WTC11 (cell line): ENCODE measurements around the gene KMT2A. TPM values are rescaled to one million over a fixed set of nuclear protein-coding genes. Genes with fewer than 3 reads are reported as not detected.

ENCODE experiments used
- ATAC-seq: fragments of 200-7000 bp; cut with Tn5 transposase; 2 replicates; pipeline ENCODE4 v1.10.0; 2021; ENCODE audit warnings: mild to moderate bottlenecking, moderate library complexity
- CTCF ChIA-PET: fragments of 300-600 bp; sonication (Branson Sonifier 250); formaldehyde crosslinking; loops from one replicate; lab custom pipeline; 2021; ENCODE audit warnings: antibody characterized with exemption; lab: Charles Lee
- POLR2A ChIA-PET: fragments of 350-600 bp; sonication (Branson Sonifier 250); formaldehyde crosslinking; loops from one replicate; lab custom pipeline; 2021; ENCODE audit warnings: antibody characterized with exemption; lab: Charles Lee
- DNase-seq: peaks from one replicate; pipeline ENCODE4 v3.0.0; 2021; ENCODE audit warnings: low spot score
- H3K27ac Mint-ChIP-seq: 2 replicates; pipeline ENCODE4 v1.8.0; 2021; ENCODE audit warnings: mixed read lengths
- H3K27me3 Mint-ChIP-seq: 2 replicates; pipeline ENCODE4 v1.8.0; 2021; ENCODE audit warnings: low read depth, mild to moderate bottlenecking, moderate library complexity, mixed read lengths
- H3K36me3 Mint-ChIP-seq: 2 replicates; pipeline ENCODE4 v1.8.0; 2021; ENCODE audit warnings: mixed read lengths
- H3K4me1 Mint-ChIP-seq: 2 replicates; pipeline ENCODE4 v1.8.0; 2022; ENCODE audit warnings: mixed read lengths
- H3K4me3 Mint-ChIP-seq: 2 replicates; pipeline ENCODE4 v1.8.0; 2021; ENCODE audit warnings: mild to moderate bottlenecking, moderate library complexity, mixed read lengths
- H3K9me3 Mint-ChIP-seq: 2 replicates; pipeline ENCODE4 v1.8.0; 2021; ENCODE audit warnings: mixed read lengths
- CREB1 ChIP-seq: sonication (generic); formaldehyde crosslinking; IDR thresholded peaks from 2 replicates; pipeline ENCODE4 v1.8.0; 2023; ENCODE audit warnings: mild to moderate bottlenecking, missing genetic modification reagents
- CREM ChIP-seq: sonication (generic); formaldehyde crosslinking; IDR thresholded peaks from 2 replicates; pipeline ENCODE4 v1.8.1; 2022; ENCODE audit warnings: mild to moderate bottlenecking, missing genetic modification reagents, moderate library complexity
- ESRRA ChIP-seq: sonication (generic); formaldehyde crosslinking; IDR thresholded peaks from 2 replicates; pipeline ENCODE4 v1.8.1; 2022; ENCODE audit warnings: mild to moderate bottlenecking, missing genetic modification reagents, borderline replicate concordance
- GRHL2 ChIP-seq: fragments of 250-450 bp; sonication (Bioruptor Pico); IDR thresholded peaks from 2 replicates; pipeline ENCODE4 v1.8.0; 2022; ENCODE audit warnings: mild to moderate bottlenecking, moderate library complexity; ENCODE audit not compliant: insufficient replicate concordance, severe bottlenecking
- KAT7 ChIP-seq: sonication (generic); formaldehyde crosslinking; IDR thresholded peaks from 2 replicates; pipeline ENCODE4 v1.8.1; 2023; ENCODE audit warnings: missing genetic modification reagents, mild to moderate bottlenecking, borderline replicate concordance
- NFATC4 ChIP-seq: fragments of 250-450 bp; sonication (Bioruptor Pico); IDR thresholded peaks from 2 replicates; pipeline ENCODE4 v1.9.0; 2021; ENCODE audit warnings: mild to moderate bottlenecking
- OVOL2 ChIP-seq: fragments of 250-450 bp; sonication (Bioruptor Pico); IDR thresholded peaks from 2 replicates; pipeline ENCODE4 v1.9.0; 2021; ENCODE audit warnings: mild to moderate bottlenecking, borderline replicate concordance
- ZNF232 ChIP-seq: sonication (generic); formaldehyde crosslinking; IDR thresholded peaks from 2 replicates; pipeline ENCODE4 v1.8.0; 2022; ENCODE audit warnings: mild to moderate bottlenecking, missing genetic modification reagents
- ZNF425 ChIP-seq: fragments of 250-450 bp; sonication (Bioruptor Pico); conservative IDR thresholded peaks from 2 replicates; pipeline ENCODE4 v1.9.0; 2021; ENCODE audit warnings: mild to moderate bottlenecking
- ZNF512 ChIP-seq: sonication (generic); formaldehyde crosslinking; IDR thresholded peaks from 2 replicates; pipeline ENCODE4 v1.8.1; 2022; ENCODE audit warnings: missing genetic modification reagents, borderline replicate concordance
- total RNA-seq: library from RNA; stranded (reverse); gene quantifications from 3 replicates; pipeline ENCODE4 v1.2.3, GENCODE V29; 2021
- TF ChIP-seq, protein P1 (sequence below): sonication (generic); formaldehyde crosslinking; IDR thresholded peaks from 2 replicates; pipeline ENCODE4 v1.8.1; 2023; ENCODE audit warnings: mild to moderate bottlenecking, missing genetic modification reagents
- TF ChIP-seq, protein P2 (sequence below): fragments of 250-450 bp; sonication (Bioruptor Pico); IDR thresholded peaks from 2 replicates; pipeline ENCODE4 v1.9.0; 2021; ENCODE audit warnings: mild to moderate bottlenecking
- TF ChIP-seq, protein P3 (sequence below): sonication (generic); formaldehyde crosslinking; IDR thresholded peaks from 2 replicates; pipeline ENCODE4 v1.8.1; 2022; ENCODE audit warnings: mild to moderate bottlenecking, missing genetic modification reagents, moderate library complexity, borderline replicate concordance
- TF ChIP-seq, protein P4 (sequence below): fragments of 250-450 bp; sonication (Bioruptor Pico); IDR thresholded peaks from 2 replicates; pipeline ENCODE4 v1.8.0; 2021; ENCODE audit warnings: mild to moderate bottlenecking
- TF ChIP-seq, protein P5 (sequence below): sonication (generic); formaldehyde crosslinking; IDR thresholded peaks from 2 replicates; pipeline ENCODE4 v1.8.0; 2022; ENCODE audit warnings: mild to moderate bottlenecking, missing genetic modification reagents

Gene KMT2A
- total RNA-seq, 1 experiment from 2014 or later: 59.1 TPM

GRCh38 chr11:118528511-118528910 is 92.2 kb downstream of the KMT2A start:
- Mint-ChIP-seq H3K27ac (no peak overlapping the region), H3K4me3 (no peak overlapping the region), H3K4me1 (peaks cover 28% of the 10 kb centered on the region), H3K36me3 (peaks cover 11% of the 10 kb centered on the region), H3K27me3 (peaks cover 3% of the 10 kb centered on the region; the same call in 1 of the 2 replicates), H3K9me3 (no peaks in the 10 kb centered on the region)
- ATAC-seq (no peak), DNase-seq (no peak)
- TF ChIP-seq ZNF512 (CRISPR knock-in tag) (no peak), ZNF232 (no peak), CREM (CRISPR knock-in tag) (no peak), KAT7 (CRISPR knock-in tag) (no peak), CREB1 (CRISPR knock-in tag) (no peak), ZNF425 (CRISPR knock-in tag) (no peak), ESRRA (CRISPR knock-in tag) (no peak), NFATC4 (CRISPR knock-in tag) (no peak), GRHL2 (CRISPR knock-in tag) (no peak), OVOL2 (CRISPR knock-in tag) (no peak)
- TF ChIP-seq, protein P1, sequence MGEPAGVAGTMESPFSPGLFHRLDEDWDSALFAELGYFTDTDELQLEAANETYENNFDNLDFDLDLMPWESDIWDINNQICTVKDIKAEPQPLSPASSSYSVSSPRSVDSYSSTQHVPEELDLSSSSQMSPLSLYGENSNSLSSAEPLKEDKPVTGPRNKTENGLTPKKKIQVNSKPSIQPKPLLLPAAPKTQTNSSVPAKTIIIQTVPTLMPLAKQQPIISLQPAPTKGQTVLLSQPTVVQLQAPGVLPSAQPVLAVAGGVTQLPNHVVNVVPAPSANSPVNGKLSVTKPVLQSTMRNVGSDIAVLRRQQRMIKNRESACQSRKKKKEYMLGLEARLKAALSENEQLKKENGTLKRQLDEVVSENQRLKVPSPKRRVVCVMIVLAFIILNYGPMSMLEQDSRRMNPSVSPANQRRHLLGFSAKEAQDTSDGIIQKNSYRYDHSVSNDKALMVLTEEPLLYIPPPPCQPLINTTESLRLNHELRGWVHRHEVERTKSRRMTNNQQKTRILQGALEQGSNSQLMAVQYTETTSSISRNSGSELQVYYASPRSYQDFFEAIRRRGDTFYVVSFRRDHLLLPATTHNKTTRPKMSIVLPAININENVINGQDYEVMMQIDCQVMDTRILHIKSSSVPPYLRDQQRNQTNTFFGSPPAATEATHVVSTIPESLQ (CRISPR knock-in tag): no peak
- TF ChIP-seq, protein P2, sequence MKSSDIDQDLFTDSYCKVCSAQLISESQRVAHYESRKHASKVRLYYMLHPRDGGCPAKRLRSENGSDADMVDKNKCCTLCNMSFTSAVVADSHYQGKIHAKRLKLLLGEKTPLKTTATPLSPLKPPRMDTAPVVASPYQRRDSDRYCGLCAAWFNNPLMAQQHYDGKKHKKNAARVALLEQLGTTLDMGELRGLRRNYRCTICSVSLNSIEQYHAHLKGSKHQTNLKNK (CRISPR knock-in tag): no peak
- TF ChIP-seq, protein P3, sequence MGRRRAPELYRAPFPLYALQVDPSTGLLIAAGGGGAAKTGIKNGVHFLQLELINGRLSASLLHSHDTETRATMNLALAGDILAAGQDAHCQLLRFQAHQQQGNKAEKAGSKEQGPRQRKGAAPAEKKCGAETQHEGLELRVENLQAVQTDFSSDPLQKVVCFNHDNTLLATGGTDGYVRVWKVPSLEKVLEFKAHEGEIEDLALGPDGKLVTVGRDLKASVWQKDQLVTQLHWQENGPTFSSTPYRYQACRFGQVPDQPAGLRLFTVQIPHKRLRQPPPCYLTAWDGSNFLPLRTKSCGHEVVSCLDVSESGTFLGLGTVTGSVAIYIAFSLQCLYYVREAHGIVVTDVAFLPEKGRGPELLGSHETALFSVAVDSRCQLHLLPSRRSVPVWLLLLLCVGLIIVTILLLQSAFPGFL (CRISPR knock-in tag): no peak
- TF ChIP-seq, protein P4, sequence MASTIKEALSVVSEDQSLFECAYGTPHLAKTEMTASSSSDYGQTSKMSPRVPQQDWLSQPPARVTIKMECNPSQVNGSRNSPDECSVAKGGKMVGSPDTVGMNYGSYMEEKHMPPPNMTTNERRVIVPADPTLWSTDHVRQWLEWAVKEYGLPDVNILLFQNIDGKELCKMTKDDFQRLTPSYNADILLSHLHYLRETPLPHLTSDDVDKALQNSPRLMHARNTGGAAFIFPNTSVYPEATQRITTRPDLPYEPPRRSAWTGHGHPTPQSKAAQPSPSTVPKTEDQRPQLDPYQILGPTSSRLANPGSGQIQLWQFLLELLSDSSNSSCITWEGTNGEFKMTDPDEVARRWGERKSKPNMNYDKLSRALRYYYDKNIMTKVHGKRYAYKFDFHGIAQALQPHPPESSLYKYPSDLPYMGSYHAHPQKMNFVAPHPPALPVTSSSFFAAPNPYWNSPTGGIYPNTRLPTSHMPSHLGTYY (CRISPR knock-in tag): no peak
- TF ChIP-seq, protein P5, sequence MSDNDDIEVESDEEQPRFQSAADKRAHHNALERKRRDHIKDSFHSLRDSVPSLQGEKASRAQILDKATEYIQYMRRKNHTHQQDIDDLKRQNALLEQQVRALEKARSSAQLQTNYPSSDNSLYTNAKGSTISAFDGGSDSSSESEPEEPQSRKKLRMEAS (CRISPR knock-in tag): no peak
- POLR2A ChIA-PET: no interaction called here
- CTCF ChIA-PET: no interaction called here
